ENCODE results near the gene PCDH12. TPM values are rescaled to one million over a fixed set of nuclear protein-coding genes. Genes with fewer than 3 reads are reported as not detected.

PCDH12 gene
- total RNA-seq, 1 donor from 2014 or later, result not detected

GRCh38 chr5:141945511-141946051 lies 12.4 kb downstream of the PCDH12 start:
- Histone ChIP-seq H4K20me1 (ENCODE audit: low read depth) (no peaks in the 10 kb centered on the region), H3K4me2 (no peak overlapping the region), H2AFZ (replicated peaks) (peak overlapping the region; percentile 81), H3K27me3 (no peaks in the 10 kb centered on the region), H3K9me3 (ENCODE audit: low read depth) (no peaks in the 10 kb centered on the region), H3K4me1 (peaks cover 8% of the 10 kb centered on the region), H3F3A (ENCODE audit: low read depth) (no peaks in the 10 kb centered on the region), H3K36me3 (no peaks in the 10 kb centered on the region), H3K4me3 (no peak overlapping the region), H3K9ac (no peak overlapping the region), H3K79me2 (ENCODE audit: low read depth) (no peaks in the 10 kb centered on the region), H3K27ac (no peak overlapping the region)
- H3K4me1 Mint-ChIP-seq, result peaks cover 17% of the 10 kb centered on the region
- no peak overlapping the region for H3K4me3 Mint-ChIP-seq
- no peak overlapping the region for H3K27ac Mint-ChIP-seq
- no peaks in the 10 kb centered on the region for H3K9me3 Mint-ChIP-seq
- DNase-seq (ENCODE audit: low spot score), result peak; percentile 45
- TF ChIP-seq EZH2 (IDR thresholded peaks at IDR 0.05) (no peak), EZH2phosphoT487 (IDR thresholded peaks at IDR 0.05) (no peak), CTCF (IDR thresholded peaks at IDR 0.05) (no peak)
- H3K36me3 Mint-ChIP-seq, result no peaks in the 10 kb centered on the region
- H3K27me3 Mint-ChIP-seq (ENCODE audit: insufficient read depth, low read depth), result no peaks in the 10 kb centered on the region

GRCh38 chr5:141944076-141944475 lies 13.9 kb downstream of the PCDH12 start:
- Histone ChIP-seq H3K9ac (no peak overlapping the region), H2AFZ (replicated peaks) (no peak overlapping the region), H3K9me3 (ENCODE audit: low read depth) (no peaks in the 10 kb centered on the region), H3K27ac (no peak overlapping the region), H3K79me2 (ENCODE audit: low read depth) (no peaks in the 10 kb centered on the region), H4K20me1 (ENCODE audit: low read depth) (no peaks in the 10 kb centered on the region), H3K4me2 (no peak overlapping the region), H3K4me3 (no peak overlapping the region), H3K36me3 (no peaks in the 10 kb centered on the region), H3K4me1 (peaks cover 8% of the 10 kb centered on the region), H3K27me3 (no peaks in the 10 kb centered on the region), H3F3A (ENCODE audit: low read depth) (peaks cover 3% of the 10 kb centered on the region)
- TF ChIP-seq CTCF (IDR thresholded peaks at IDR 0.05) (no peak), EZH2 (IDR thresholded peaks at IDR 0.05) (no peak)
- Mint-ChIP-seq H3K4me1 (peaks cover 17% of the 10 kb centered on the region), H3K27me3 (ENCODE audit: insufficient read depth, low read depth) (no peaks in the 10 kb centered on the region), H3K36me3 (peaks cover 3% of the 10 kb centered on the region), H3K9me3 (no peaks in the 10 kb centered on the region), H3K27ac (no peak overlapping the region), H3K4me3 (no peak overlapping the region)
- DNase-seq (ENCODE audit: low spot score), result no peak

- DNase-seq (ENCODE audit: low spot score), result no peak
- Histone ChIP-seq H3K36me3 (no peaks in the 10 kb centered on the region), H3K27ac (no peak overlapping the region), H3K4me3 (no peak overlapping the region), H3K4me1 (peaks cover 8% of the 10 kb centered on the region), H3K9ac (no peak overlapping the region), H4K20me1 (ENCODE audit: low read depth) (no peaks in the 10 kb centered on the region), H3K9me3 (ENCODE audit: low read depth) (no peaks in the 10 kb centered on the region), H3K4me2 (no peak overlapping the region), H2AFZ (replicated peaks) (no peak overlapping the region), H3K79me2 (ENCODE audit: low read depth) (no peaks in the 10 kb centered on the region), H3K27me3 (no peaks in the 10 kb centered on the region), H3F3A (ENCODE audit: low read depth) (peaks cover 3% of the 10 kb centered on the region)
- H3K4me3 Mint-ChIP-seq, result no peak overlapping the region
- peaks cover 13% of the 10 kb centered on the region for H3K4me1 Mint-ChIP-seq
- H3K36me3 Mint-ChIP-seq, result peaks cover 3% of the 10 kb centered on the region
- H3K27me3 Mint-ChIP-seq (ENCODE audit: insufficient read depth, low read depth), result no peaks in the 10 kb centered on the region
- no peak overlapping the region for H3K27ac Mint-ChIP-seq
- H3K9me3 Mint-ChIP-seq, result no peaks in the 10 kb centered on the region
- TF ChIP-seq EZH2phosphoT487 (IDR thresholded peaks at IDR 0.05) (no peak), EZH2 (IDR thresholded peaks at IDR 0.05) (no peak), CTCF (IDR thresholded peaks at IDR 0.05) (no peak)
Observed at GRCh38 chr5:141942185-141942857, 15.7 kb downstream of the PCDH12 start.

All from neural progenitor cell (in vitro differentiated cells).